ENCODE measurements around the gene PKD1L1.
"Not testable (repeated sequence)": the region's sequence is repeated elsewhere in the genome, so short reads cannot be mapped to it uniquely, and the experiment has no call there.

PKD1L1 gene

DNA sequence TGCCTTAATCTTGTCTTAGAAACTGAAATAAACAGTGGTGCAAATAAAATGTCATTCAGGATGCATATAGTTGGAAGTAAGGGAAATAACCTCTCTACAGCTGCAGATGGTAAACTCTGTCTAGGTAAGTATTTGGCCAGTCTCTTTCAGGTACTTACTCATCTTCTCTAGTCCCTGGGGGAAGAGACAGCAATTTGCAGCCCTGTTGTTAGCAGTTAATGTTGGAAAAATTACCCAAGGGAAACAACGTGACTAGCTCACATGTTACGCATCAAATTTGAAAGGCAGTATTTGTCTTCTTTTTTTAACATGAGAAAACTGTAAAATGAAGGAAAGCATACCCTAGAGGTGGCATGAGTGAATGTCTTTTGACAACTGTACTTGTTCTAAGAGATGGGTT, 34.3 kb upstream of the PKD1L1 start:
- no peak overlapping the region for H3K27ac ChIP-seq
- TF ChIP-seq, protein P1, sequence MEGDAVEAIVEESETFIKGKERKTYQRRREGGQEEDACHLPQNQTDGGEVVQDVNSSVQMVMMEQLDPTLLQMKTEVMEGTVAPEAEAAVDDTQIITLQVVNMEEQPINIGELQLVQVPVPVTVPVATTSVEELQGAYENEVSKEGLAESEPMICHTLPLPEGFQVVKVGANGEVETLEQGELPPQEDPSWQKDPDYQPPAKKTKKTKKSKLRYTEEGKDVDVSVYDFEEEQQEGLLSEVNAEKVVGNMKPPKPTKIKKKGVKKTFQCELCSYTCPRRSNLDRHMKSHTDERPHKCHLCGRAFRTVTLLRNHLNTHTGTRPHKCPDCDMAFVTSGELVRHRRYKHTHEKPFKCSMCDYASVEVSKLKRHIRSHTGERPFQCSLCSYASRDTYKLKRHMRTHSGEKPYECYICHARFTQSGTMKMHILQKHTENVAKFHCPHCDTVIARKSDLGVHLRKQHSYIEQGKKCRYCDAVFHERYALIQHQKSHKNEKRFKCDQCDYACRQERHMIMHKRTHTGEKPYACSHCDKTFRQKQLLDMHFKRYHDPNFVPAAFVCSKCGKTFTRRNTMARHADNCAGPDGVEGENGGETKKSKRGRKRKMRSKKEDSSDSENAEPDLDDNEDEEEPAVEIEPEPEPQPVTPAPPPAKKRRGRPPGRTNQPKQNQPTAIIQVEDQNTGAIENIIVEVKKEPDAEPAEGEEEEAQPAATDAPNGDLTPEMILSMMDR (IDR thresholded peaks at IDR 0.05): no peak
- TF ChIP-seq ZFX (IDR thresholded peaks at IDR 0.05; ENCODE audit: borderline replicate concordance): no peak

- H3K27ac ChIP-seq: not testable (repeated sequence)
Observed at GRCh38 chr7:47980648-47981047, 32.4 kb upstream of the PKD1L1 start.

GRCh38 chr7:47979832-47980181, 31.5 kb upstream of the PKD1L1 start:
- H3K27ac ChIP-seq: peak overlapping the region; percentile 87
- TF ChIP-seq, protein P1 (IDR thresholded peaks at IDR 0.05): no peak
- TF ChIP-seq ZFX (IDR thresholded peaks at IDR 0.05; ENCODE audit: borderline replicate concordance): no peak

- H3K27ac ChIP-seq: peak within 1 kb of the TSS; percentile 87
- TF ChIP-seq, protein P1 (IDR thresholded peaks at IDR 0.05): no peak
- no peak for TF ChIP-seq ZFX (IDR thresholded peaks at IDR 0.05; ENCODE audit: borderline replicate concordance)
Observed at GRCh38 chr7:47979145-47979831, 31.0 kb upstream of the PKD1L1 start, which contains the start of gene HUS1. Gene HUS1 (minus strand): TSS chr7:47979615. CDS start chr7:47979519, 96 bp downstream.

- TF ChIP-seq, protein P1 (IDR thresholded peaks at IDR 0.05): no peak
- no peak for TF ChIP-seq ZFX (IDR thresholded peaks at IDR 0.05; ENCODE audit: borderline replicate concordance)
- H3K27ac ChIP-seq: peak overlapping the region; percentile 87
Observed at GRCh38 chr7:47978790-47979144, 30.5 kb upstream of the PKD1L1 start.

DNA sequence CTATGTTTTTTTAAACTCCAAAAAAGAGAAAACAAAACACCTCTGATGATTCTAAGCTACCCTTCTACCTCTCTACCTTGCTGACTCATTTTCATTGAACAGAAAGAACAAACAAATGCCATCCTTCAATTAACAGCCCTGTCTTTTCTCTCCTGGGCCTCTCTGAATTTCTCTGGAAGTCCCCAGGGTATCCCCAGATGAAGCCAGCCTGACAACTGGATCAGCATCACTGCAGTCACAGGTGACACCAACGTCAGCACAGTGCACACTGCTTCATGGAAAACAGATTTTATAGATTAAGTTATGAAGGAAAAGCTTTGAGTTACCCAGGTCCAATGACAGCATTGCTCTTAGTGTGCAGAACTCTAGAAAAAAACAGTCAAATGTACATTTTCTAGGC, 25.5 kb upstream of the PKD1L1 start:
- TF ChIP-seq, protein P1 (IDR thresholded peaks at IDR 0.05): no peak
- TF ChIP-seq ZFX (IDR thresholded peaks at IDR 0.05; ENCODE audit: borderline replicate concordance): no peak
- H3K27ac ChIP-seq: no peak overlapping the region

GRCh38 chr7:47970761-47971160, 22.5 kb upstream of the PKD1L1 start:
- TF ChIP-seq, protein P1 (IDR thresholded peaks at IDR 0.05): no peak
- no peak for TF ChIP-seq ZFX (IDR thresholded peaks at IDR 0.05; ENCODE audit: borderline replicate concordance)
- no peak overlapping the region for H3K27ac ChIP-seq

Measured in 22Rv1 (cell line).